HepG2 (cell line): ENCODE results near the gene CAMK2D. TPM values are rescaled to one million over a fixed set of nuclear protein-coding genes. Genes with fewer than 3 reads are reported as not detected.

Source experiments
- CHCHD3 ChIP-seq: sonication (generic); formaldehyde crosslinking; IDR thresholded peaks from 2 replicates; pipeline ENCODE4 v1.8.0; 2022; ENCODE audit warnings: mild to moderate bottlenecking, missing genetic modification reagents, moderate library complexity
- DPF2 ChIP-seq: sonication (generic); formaldehyde crosslinking; IDR thresholded peaks from 2 replicates; pipeline ENCODE4 v1.4.0; 2020; ENCODE audit warnings: mild to moderate bottlenecking, low read depth, missing genetic modification reagents, borderline replicate concordance
- EED ChIP-seq: sonication (generic); formaldehyde crosslinking; IDR thresholded peaks from 2 replicates; pipeline ENCODE4 v1.5.0; 2020; ENCODE audit warnings: mild to moderate bottlenecking, missing genetic modification reagents
- GFI1 ChIP-seq: sonication (generic); formaldehyde crosslinking; IDR thresholded peaks from 2 replicates; pipeline ENCODE4 v1.5.0; 2020; ENCODE audit warnings: missing genetic modification reagents, mild to moderate bottlenecking, borderline replicate concordance
- HNRNPK ChIP-seq: fragments of 200-400 bp; formaldehyde crosslinking; IDR thresholded peaks from 2 replicates; pipeline ENCODE4 v1.6.1; 2018; ENCODE audit warnings: low read length, low read depth, moderate library complexity, mild to moderate bottlenecking; ENCODE audit not compliant: poor library complexity, severe bottlenecking
- HNRNPUL1 ChIP-seq: fragments of 200-400 bp; formaldehyde crosslinking; IDR thresholded peaks from 2 replicates; pipeline ENCODE4 v1.6.1; 2017; ENCODE audit warnings: low read depth, mild to moderate bottlenecking, low read length, moderate library complexity
- MAZ ChIP-seq, 2 experiments: sonication (generic) in 1 of 2; formaldehyde crosslinking in 1 of 2; IDR thresholded peaks; 2 replicates each; pipeline versions ENCODE4 v1.5.0 to v1.6.1; 2012 to 2020; ENCODE audit warnings: low read depth in 2 of 2, mild to moderate bottlenecking in 2 of 2, borderline replicate concordance in 1 of 2, improper control_type of control experiment in 1 of 2, low read length in 1 of 2, missing genetic modification reagents in 1 of 2, moderate library complexity in 1 of 2
- NR2F6 ChIP-seq, 2 experiments: IDR thresholded peaks; 2 replicates each; pipeline ENCODE4 v1.6.1; 2016; ENCODE audit warnings: antibody characterized with exemption in 1 of 2, mild to moderate bottlenecking in 1 of 2
- RBAK ChIP-seq: sonication (generic); formaldehyde crosslinking; IDR thresholded peaks from 2 replicates; pipeline ENCODE4 v1.5.1; 2020; ENCODE audit warnings: mild to moderate bottlenecking, missing genetic modification reagents
- SMAD3 ChIP-seq: sonication (generic); formaldehyde crosslinking; IDR thresholded peaks from 2 replicates; pipeline ENCODE4 v1.4.0; 2020; ENCODE audit warnings: missing genetic modification reagents
- SRF ChIP-seq: IDR thresholded peaks from 2 replicates; pipeline ENCODE4 v1.6.1; 2011; ENCODE audit warnings: mild to moderate bottlenecking, low read depth, low read length, moderate library complexity
- SRSF1 ChIP-seq: fragments of 200-400 bp; formaldehyde crosslinking; optimal IDR thresholded peaks from 2 replicates; pipeline ENCODE3; 2017; ENCODE audit warnings: mild to moderate bottlenecking, low read depth, low read length, moderate library complexity
- SUZ12 ChIP-seq: fragments of 150-350 bp; IDR thresholded peaks from 2 replicates; pipeline ENCODE4 v1.6.1; 2014; ENCODE audit warnings: low read depth, low read length
- TGIF2 ChIP-seq: IDR thresholded peaks from 2 replicates; pipeline ENCODE4 v1.6.1; 2016; ENCODE audit warnings: control low read depth, missing compliant biosample characterization
- TOPORS ChIP-seq: sonication (generic); formaldehyde crosslinking; IDR thresholded peaks from 2 replicates; pipeline ENCODE4 v1.8.0; 2023; ENCODE audit warnings: mild to moderate bottlenecking, missing genetic modification reagents
- ZFY ChIP-seq: sonication (generic); formaldehyde crosslinking; IDR thresholded peaks from 2 replicates; pipeline ENCODE4 v1.4.0; 2020; ENCODE audit warnings: missing genetic modification reagents
- ZNF430 ChIP-seq: sonication (generic); formaldehyde crosslinking; IDR thresholded peaks from 2 replicates; pipeline ENCODE4 v1.9.0; 2021; ENCODE audit warnings: mild to moderate bottlenecking, missing genetic modification reagents
- ZSCAN21 ChIP-seq: sonication (generic); formaldehyde crosslinking; IDR thresholded peaks from 2 replicates; pipeline ENCODE4 v1.8.0; 2022; ENCODE audit warnings: mild to moderate bottlenecking, missing genetic modification reagents, moderate library complexity, borderline replicate concordance
- ZSCAN30 ChIP-seq: sonication (generic); formaldehyde crosslinking; IDR thresholded peaks from 2 replicates; pipeline ENCODE4 v1.5.0; 2020; ENCODE audit warnings: mild to moderate bottlenecking, missing genetic modification reagents
- polyA plus RNA-seq, 8 experiments: library from polyadenylated mRNA; depleted of rRNA in 3 of 8; stranded (reverse) in 7 of 8; unstranded in 1 of 8; fragments of >200 nt; fragmentation: Illumina TruSeq in 4 of 8; extraction: Trizol in 4 of 8; gene quantifications; 2 replicates each; pipeline versions ENCODE4 v1.2.1 to v1.2.3, GENCODE V29; 2011 to 2016; ENCODE audit warnings: low read depth in 4 of 8, missing spikeins in 1 of 8, mixed read lengths in 1 of 8; ENCODE audit not compliant: insufficient read depth in 1 of 8
- total RNA-seq, 5 experiments: library from RNA; depleted of rRNA; stranded (reverse); fragments of >200 nt; fragmentation: Illumina TruSeq; extraction: Trizol; gene quantifications; 2 replicates each; pipeline ENCODE4 v1.2.3, GENCODE V29; 2016; ENCODE audit warnings: low read depth in 1 of 5
- TF ChIP-seq, protein P1 (sequence below): sonication (generic); formaldehyde crosslinking; IDR thresholded peaks from 2 replicates; pipeline ENCODE4 v1.4.0; 2020; ENCODE audit warnings: mild to moderate bottlenecking, low read depth, missing genetic modification reagents
- TF ChIP-seq, protein P2 (sequence below): IDR thresholded peaks from 2 replicates; pipeline ENCODE4 v1.6.1; 2016; ENCODE audit warnings: mild to moderate bottlenecking
- TF ChIP-seq, protein P3 (sequence below): IDR thresholded peaks from 2 replicates; pipeline ENCODE4 v1.6.1; 2016; ENCODE audit warnings: missing genetic modification reagents, missing compliant biosample characterization
- TF ChIP-seq, protein P4 (sequence below): sonication (generic); formaldehyde crosslinking; IDR thresholded peaks from 2 replicates; pipeline ENCODE4 v1.4.0; 2020; ENCODE audit warnings: missing genetic modification reagents, borderline replicate concordance
- TF ChIP-seq, protein P5 (sequence below): IDR thresholded peaks from 2 replicates; pipeline ENCODE4 v1.6.1; 2016; ENCODE audit warnings: missing compliant biosample characterization, missing genetic modification reagents, borderline replicate concordance

The CAMK2D gene
- total and polyA plus RNA-seq, 2 of the 13 experiments (the other 11 are each of a cell fraction or from before 2014, with no cell fraction given), result 18.0 to 65.4 TPM

DNA sequence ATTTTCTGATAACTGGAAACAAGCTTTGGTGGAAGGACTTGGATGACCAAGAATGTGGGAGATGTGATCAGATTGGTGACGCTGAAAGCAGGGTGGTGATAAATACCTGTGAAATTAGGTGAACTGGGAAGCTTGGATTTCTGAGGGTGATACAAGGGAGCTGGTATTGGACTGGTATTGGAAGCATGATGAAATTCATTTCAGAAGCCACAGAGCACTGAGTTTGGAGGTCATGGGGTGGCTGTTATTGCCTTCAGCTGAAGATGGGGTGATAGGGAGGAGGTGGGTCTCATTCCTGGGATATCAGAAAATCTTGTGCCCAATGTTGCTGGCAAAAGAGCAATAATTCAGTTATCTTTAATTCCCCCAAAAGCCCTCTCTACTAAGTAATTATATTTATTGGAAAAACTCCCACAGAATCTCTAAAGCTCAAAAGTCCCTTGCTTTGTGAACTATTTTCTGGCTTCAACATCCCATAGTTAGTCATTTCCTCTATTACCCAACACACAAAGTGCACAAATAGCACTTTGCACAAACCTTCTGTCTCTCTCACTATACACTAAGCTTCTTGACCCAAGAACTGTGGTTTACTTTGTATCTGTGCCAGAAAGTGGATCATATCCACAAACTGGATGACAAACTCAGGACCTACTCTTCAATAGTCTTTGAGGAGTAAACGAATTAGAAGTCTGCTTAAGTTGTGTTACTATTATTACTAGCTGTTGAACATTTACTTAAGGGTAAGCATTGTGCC, 23.1 kb upstream of the CAMK2D start (continued):
- TF ChIP-seq, protein P1, sequence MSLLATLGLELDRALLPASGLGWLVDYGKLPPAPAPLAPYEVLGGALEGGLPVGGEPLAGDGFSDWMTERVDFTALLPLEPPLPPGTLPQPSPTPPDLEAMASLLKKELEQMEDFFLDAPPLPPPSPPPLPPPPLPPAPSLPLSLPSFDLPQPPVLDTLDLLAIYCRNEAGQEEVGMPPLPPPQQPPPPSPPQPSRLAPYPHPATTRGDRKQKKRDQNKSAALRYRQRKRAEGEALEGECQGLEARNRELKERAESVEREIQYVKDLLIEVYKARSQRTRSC, result no peak
- no peak for TF ChIP-seq TOPORS (CRISPR knock-in tag)
- no peak for TF ChIP-seq CHCHD3 (CRISPR knock-in tag)
- no peak for TF ChIP-seq SUZ12
- no peak for TF ChIP-seq SRF
- TF ChIP-seq, protein P2, sequence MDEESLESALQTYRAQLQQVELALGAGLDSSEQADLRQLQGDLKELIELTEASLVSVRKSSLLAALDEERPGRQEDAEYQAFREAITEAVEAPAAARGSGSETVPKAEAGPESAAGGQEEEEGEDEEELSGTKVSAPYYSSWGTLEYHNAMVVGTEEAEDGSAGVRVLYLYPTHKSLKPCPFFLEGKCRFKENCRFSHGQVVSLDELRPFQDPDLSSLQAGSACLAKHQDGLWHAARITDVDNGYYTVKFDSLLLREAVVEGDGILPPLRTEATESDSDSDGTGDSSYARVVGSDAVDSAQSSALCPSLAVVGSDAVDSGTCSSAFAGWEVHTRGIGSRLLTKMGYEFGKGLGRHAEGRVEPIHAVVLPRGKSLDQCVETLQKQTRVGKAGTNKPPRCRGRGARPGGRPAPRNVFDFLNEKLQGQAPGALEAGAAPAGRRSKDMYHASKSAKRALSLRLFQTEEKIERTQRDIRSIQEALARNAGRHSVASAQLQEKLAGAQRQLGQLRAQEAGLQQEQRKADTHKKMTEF (CRISPR knock-in tag), result peak; percentile 49; the same call in 1 of the 2 replicates
- no peak for TF ChIP-seq SRSF1
- TF ChIP-seq ZSCAN30, result no peak
- TF ChIP-seq TGIF2 (CRISPR knock-in tag), result no peak
- no peak for TF ChIP-seq RBAK (CRISPR knock-in tag)
- TF ChIP-seq, protein P3, sequence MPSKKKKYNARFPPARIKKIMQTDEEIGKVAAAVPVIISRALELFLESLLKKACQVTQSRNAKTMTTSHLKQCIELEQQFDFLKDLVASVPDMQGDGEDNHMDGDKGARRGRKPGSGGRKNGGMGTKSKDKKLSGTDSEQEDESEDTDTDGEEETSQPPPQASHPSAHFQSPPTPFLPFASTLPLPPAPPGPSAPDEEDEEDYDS (CRISPR knock-in tag), result no peak
- TF ChIP-seq, protein P4, sequence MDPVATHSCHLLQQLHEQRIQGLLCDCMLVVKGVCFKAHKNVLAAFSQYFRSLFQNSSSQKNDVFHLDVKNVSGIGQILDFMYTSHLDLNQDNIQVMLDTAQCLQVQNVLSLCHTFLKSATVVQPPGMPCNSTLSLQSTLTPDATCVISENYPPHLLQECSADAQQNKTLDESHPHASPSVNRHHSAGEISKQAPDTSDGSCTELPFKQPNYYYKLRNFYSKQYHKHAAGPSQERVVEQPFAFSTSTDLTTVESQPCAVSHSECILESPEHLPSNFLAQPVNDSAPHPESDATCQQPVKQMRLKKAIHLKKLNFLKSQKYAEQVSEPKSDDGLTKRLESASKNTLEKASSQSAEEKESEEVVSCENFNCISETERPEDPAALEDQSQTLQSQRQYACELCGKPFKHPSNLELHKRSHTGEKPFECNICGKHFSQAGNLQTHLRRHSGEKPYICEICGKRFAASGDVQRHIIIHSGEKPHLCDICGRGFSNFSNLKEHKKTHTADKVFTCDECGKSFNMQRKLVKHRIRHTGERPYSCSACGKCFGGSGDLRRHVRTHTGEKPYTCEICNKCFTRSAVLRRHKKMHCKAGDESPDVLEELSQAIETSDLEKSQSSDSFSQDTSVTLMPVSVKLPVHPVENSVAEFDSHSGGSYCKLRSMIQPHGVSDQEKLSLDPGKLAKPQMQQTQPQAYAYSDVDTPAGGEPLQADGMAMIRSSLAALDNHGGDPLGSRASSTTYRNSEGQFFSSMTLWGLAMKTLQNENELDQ (CRISPR knock-in tag), result no peak
- TF ChIP-seq MAZ (IDR thresholded peaks at IDR 0.05; ENCODE audit: borderline replicate concordance, low read depth, low read length), result no peak
- TF ChIP-seq MAZ (CRISPR knock-in tag; IDR thresholded peaks at IDR 0.05; ENCODE audit: low read depth), result no peak
- TF ChIP-seq SMAD3 (CRISPR knock-in tag), result no peak
- no peak for TF ChIP-seq GFI1 (CRISPR knock-in tag)
- TF ChIP-seq, protein P5, sequence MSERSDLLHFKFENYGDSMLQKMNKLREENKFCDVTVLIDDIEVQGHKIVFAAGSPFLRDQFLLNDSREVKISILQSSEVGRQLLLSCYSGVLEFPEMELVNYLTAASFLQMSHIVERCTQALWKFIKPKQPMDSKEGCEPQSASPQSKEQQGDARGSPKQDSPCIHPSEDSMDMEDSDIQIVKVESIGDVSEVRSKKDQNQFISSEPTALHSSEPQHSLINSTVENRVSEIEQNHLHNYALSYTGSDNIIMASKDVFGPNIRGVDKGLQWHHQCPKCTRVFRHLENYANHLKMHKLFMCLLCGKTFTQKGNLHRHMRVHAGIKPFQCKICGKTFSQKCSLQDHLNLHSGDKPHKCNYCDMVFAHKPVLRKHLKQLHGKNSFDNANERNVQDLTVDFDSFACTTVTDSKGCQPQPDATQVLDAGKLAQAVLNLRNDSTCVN (CRISPR knock-in tag), result no peak
- no peak for TF ChIP-seq ZNF430
- TF ChIP-seq HNRNPK, result no peak
- no peak for TF ChIP-seq NR2F6 (IDR thresholded peaks at IDR 0.05)
- peak; percentile 42; the same call in 1 of the 2 replicates for TF ChIP-seq NR2F6 (CRISPR knock-in tag; IDR thresholded peaks at IDR 0.05)
- peak; percentile 71; the same call in 1 of the 2 replicates for TF ChIP-seq DPF2 (CRISPR knock-in tag)
- TF ChIP-seq EED (CRISPR knock-in tag), result no peak
- TF ChIP-seq ZSCAN21 (CRISPR knock-in tag), result no peak
- TF ChIP-seq HNRNPUL1, result no peak
- TF ChIP-seq ZFY (CRISPR knock-in tag), result no peak
